ENCODE data around the gene RASL11B.

- TF ChIP-seq CTCF (IDR thresholded peaks at IDR 0.05; ENCODE audit: extremely low read depth in 1 of 2, insufficient read depth in 1 of 2, low read depth in 1 of 2, low read length in 2 of 2) (no peak), POLR2AphosphoS5 (IDR thresholded peaks at IDR 0.05; ENCODE audit: insufficient read depth, low read depth, low read length) (no peak), POLR2A (IDR thresholded peaks at IDR 0.05; ENCODE audit: low read depth, low read length) (no peak), MYC (IDR thresholded peaks at IDR 0.05; ENCODE audit: low read depth, low read length) (no peak), MAX (IDR thresholded peaks at IDR 0.05; ENCODE audit: insufficient read depth, insufficient read length) (no peak), FOS (IDR thresholded peaks at IDR 0.05; ENCODE audit: borderline replicate concordance, insufficient read depth, low read length) (no peak), JUN (IDR thresholded peaks at IDR 0.05; ENCODE audit: borderline replicate concordance, insufficient read depth, insufficient read length, low read depth) (no peak)
Observed at GRCh38 chr4:52842792-52843191, 19.3 kb upstream of the RASL11B start.
